Trophoblast cell (in vitro differentiated cells and primary cell): ENCODE results near the gene ARHGEF16.
A peak's percentile ranks its signal among the peaks of the same experiment; 100 is the strongest.

Experiments
- DNase-seq, 2 donors: peaks; one replicate each; pipeline ENCODE4 v3.0.0-alpha.2; 2016
- H2AFZ ChIP-seq: 2 replicates; pipeline ENCODE4 v1.6.1; 2013; ENCODE audit warnings: low read length, moderate library complexity, mild to moderate bottlenecking; ENCODE audit not compliant: insufficient read depth, poor library complexity
- H2AK5ac ChIP-seq: 2 replicates; pipeline ENCODE4 v1.6.1; 2013; ENCODE audit warnings: mild to moderate bottlenecking, low read length
- H2BK120ac ChIP-seq: 2 replicates; pipeline ENCODE4 v1.6.1; 2013; ENCODE audit warnings: low read length, mild to moderate bottlenecking, moderate library complexity; ENCODE audit not compliant: insufficient read depth, poor library complexity
- H2BK12ac ChIP-seq: 2 replicates; pipeline ENCODE4 v1.6.1; 2013; ENCODE audit warnings: mild to moderate bottlenecking, low read length, moderate library complexity
- H2BK5ac ChIP-seq: 2 replicates; pipeline ENCODE4 v1.6.1; 2013; ENCODE audit warnings: low read length, low read depth, moderate library complexity, mild to moderate bottlenecking; ENCODE audit not compliant: poor library complexity
- H3K14ac ChIP-seq: 2 replicates; pipeline ENCODE4 v1.6.1; 2013; ENCODE audit warnings: mild to moderate bottlenecking, low read length
- H3K18ac ChIP-seq: 2 replicates; pipeline ENCODE4 v1.6.1; 2013; ENCODE audit warnings: mild to moderate bottlenecking, low read length
- H3K23ac ChIP-seq: 2 replicates; pipeline ENCODE4 v1.6.1; 2013; ENCODE audit warnings: low read length
- H3K27ac ChIP-seq: 2 replicates; pipeline ENCODE4 v1.5.1; 2013; ENCODE audit warnings: low read depth, mild to moderate bottlenecking, inconsistent platforms, low read length, moderate library complexity
- H3K27me3 ChIP-seq: 2 replicates; pipeline ENCODE4 v1.6.1; 2013; ENCODE audit warnings: inconsistent platforms, mild to moderate bottlenecking, low read length, moderate library complexity; ENCODE audit not compliant: insufficient read depth
- H3K36me3 ChIP-seq, 2 experiments: 1 replicate in 1 of 2; 2 replicates in 1 of 2; pipeline ENCODE4 v1.6.1; 2013; ENCODE audit warnings: low read length in 2 of 2, mild to moderate bottlenecking in 2 of 2, moderate library complexity in 1 of 2; ENCODE audit not compliant: insufficient read depth in 2 of 2, control insufficient read depth in 1 of 2
- H3K4ac ChIP-seq: 2 replicates; pipeline ENCODE4 v1.6.1; 2013; ENCODE audit warnings: low read depth, mild to moderate bottlenecking, low read length, moderate library complexity
- H3K4me1 ChIP-seq, 2 experiments: 1 replicate in 1 of 2; 2 replicates in 1 of 2; pipeline ENCODE4 v1.6.1; 2013; ENCODE audit warnings: low read length in 2 of 2, mild to moderate bottlenecking in 2 of 2, moderate library complexity in 1 of 2; ENCODE audit not compliant: insufficient read depth in 2 of 2, control insufficient read depth in 1 of 2
- H3K4me2 ChIP-seq: 2 replicates; pipeline ENCODE4 v1.6.1; 2013; ENCODE audit warnings: inconsistent platforms, mild to moderate bottlenecking, low read length, moderate library complexity
- H3K4me3 ChIP-seq: 2 replicates; pipeline ENCODE4 v1.5.1; 2013; ENCODE audit warnings: mild to moderate bottlenecking, low read depth, low read length, inconsistent platforms
- H3K79me1 ChIP-seq: one replicate; pipeline ENCODE4 v1.6.1; 2013; ENCODE audit warnings: low read length
- H3K79me2 ChIP-seq: 2 replicates; pipeline ENCODE4 v1.6.1; 2013; ENCODE audit warnings: low read length, mild to moderate bottlenecking; ENCODE audit not compliant: control insufficient read depth, insufficient read depth, poor library complexity
- H3K9ac ChIP-seq: 2 replicates; pipeline ENCODE4 v1.6.1; 2013; ENCODE audit warnings: mild to moderate bottlenecking, low read length
- H3K9me3 ChIP-seq: 2 replicates; pipeline ENCODE4 v1.6.1; 2013; ENCODE audit warnings: low read depth, mild to moderate bottlenecking, control low read depth, inconsistent platforms, low read length; ENCODE audit not compliant: insufficient read depth
- H4K12ac ChIP-seq: 2 replicates; pipeline ENCODE4 v1.6.1; 2013; ENCODE audit warnings: low read depth, mild to moderate bottlenecking, low read length, moderate library complexity
- H4K8ac ChIP-seq: 2 replicates; pipeline ENCODE4 v1.6.1; 2013; ENCODE audit warnings: low read depth, mild to moderate bottlenecking, low read length, moderate library complexity
- H4K91ac ChIP-seq: one replicate; pipeline ENCODE4 v1.6.1; 2013; ENCODE audit warnings: low read depth, mild to moderate bottlenecking, low read length, moderate library complexity
- WGBS: extraction: QIAGEN DNeasy Blood & Tissue Kit; methylation state at CpG from one replicate; pipeline ENCODE4 v1.1.7; 2013; ENCODE audit warnings: missing lambda C conversion rate; ENCODE audit not compliant: insufficient read length, insufficient coverage; ENCODE audit errors: extremely low coverage; 5-methylcytosine and 5-hydroxymethylcytosine counted together

The ARHGEF16 gene

GRCh38 chr1:3469849-3470649 lies 15.6 kb downstream of the ARHGEF16 start:
- H3K14ac ChIP-seq, result no peak overlapping the region
- H3K4me2 ChIP-seq, result no peak overlapping the region
- no peak overlapping the region for H2BK120ac ChIP-seq
- H3K27me3 ChIP-seq, result no peaks in the 10 kb centered on the region
- no peak overlapping the region for H2BK12ac ChIP-seq
- no peak overlapping the region for H3K18ac ChIP-seq
- no peak overlapping the region for H4K8ac ChIP-seq
- H3K36me3 ChIP-seq, result peaks cover 4 to 10% of the 10 kb centered on the region in 2 experiments
- peaks cover 6% of the 10 kb centered on the region for H3K79me1 ChIP-seq
- peaks cover 10% of the 10 kb centered on the region for H3K9me3 ChIP-seq
- H3K4me3 ChIP-seq, result peak overlapping the region; percentile 23
- no peak overlapping the region for H3K9ac ChIP-seq
- WGBS, result no CpG with 5 or more reads among the region's 17 CpGs
- H3K4me1 ChIP-seq, result peaks cover 9 to 18% of the 10 kb centered on the region in 2 experiments
- peaks cover 4% of the 10 kb centered on the region for H3K79me2 ChIP-seq
- H3K27ac ChIP-seq, result no peak overlapping the region
- H3K23ac ChIP-seq, result no peak overlapping the region
- H3K4ac ChIP-seq, result no peak overlapping the region
- H2AFZ ChIP-seq, result no peak overlapping the region
- H4K12ac ChIP-seq, result no peak overlapping the region
- no peak overlapping the region for H4K91ac ChIP-seq
- no peak overlapping the region for H2BK5ac ChIP-seq
- DNase-seq, result peak in 1 of 2 donors; percentile 27
- H2AK5ac ChIP-seq, result no peak overlapping the region

GRCh38 chr1:3470650-3471355 lies 16.3 kb downstream of the ARHGEF16 start:
- Histone ChIP-seq H3K4me3 (peak overlapping the region; percentile 15), H3K4me1 (peaks cover 9 to 18% of the 10 kb centered on the region in 2 experiments), H2AK5ac (peak overlapping the region; percentile 88), H2BK12ac (peak overlapping the region; percentile 82), H3K27ac (peak overlapping the region; percentile 59), H2AFZ (peak overlapping the region; percentile 11), H3K27me3 (no peaks in the 10 kb centered on the region), H3K9me3 (peaks cover 10% of the 10 kb centered on the region), H3K79me1 (peaks cover 6% of the 10 kb centered on the region), H3K14ac (peak overlapping the region; percentile 88), H2BK5ac (peak overlapping the region; percentile 39), H3K4me2 (no peak overlapping the region), H3K4ac (peak overlapping the region; percentile 59), H4K91ac (peak overlapping the region; percentile 62), H4K8ac (peak overlapping the region; percentile 78), H3K23ac (no peak overlapping the region), H2BK120ac (peak overlapping the region; percentile 79), H4K12ac (no peak overlapping the region), H3K36me3 (peaks cover 4 to 10% of the 10 kb centered on the region in 2 experiments), H3K79me2 (peaks cover 4% of the 10 kb centered on the region), H3K9ac (no peak overlapping the region), H3K18ac (peak overlapping the region; percentile 82)
- no CpG with 5 or more reads among the region's 22 CpGs for WGBS
- no peak for DNase-seq

- Histone ChIP-seq H2AK5ac (peak overlapping the region; percentile 46), H3K23ac (no peak overlapping the region), H4K91ac (peak overlapping the region; percentile 74), H3K27me3 (no peaks in the 10 kb centered on the region), H3K79me1 (peaks cover 6% of the 10 kb centered on the region), H3K4ac (peak overlapping the region; percentile 59), H3K36me3 (peaks cover 4 to 10% of the 10 kb centered on the region in 2 experiments), H3K14ac (peak overlapping the region; percentile 88), H3K4me3 (no peak overlapping the region), H3K27ac (peak overlapping the region; percentile 59), H2BK5ac (peak overlapping the region; percentile 60), H2AFZ (peak overlapping the region; percentile 18), H4K8ac (peak overlapping the region; percentile 78), H3K4me1 (peaks cover 9 to 18% of the 10 kb centered on the region in 2 experiments), H2BK120ac (peak overlapping the region; percentile 79), H3K4me2 (peak overlapping the region; percentile 41), H3K9me3 (peaks cover 10% of the 10 kb centered on the region), H3K79me2 (peaks cover 4% of the 10 kb centered on the region), H4K12ac (no peak overlapping the region), H3K9ac (no peak overlapping the region), H2BK12ac (peak overlapping the region; percentile 82), H3K18ac (peak overlapping the region; percentile 82)
- WGBS, result no CpG with 5 or more reads among the region's 25 CpGs
- DNase-seq, result peak; percentile 98 to 99
Measured at GRCh38 chr1:3471356-3472087, 17.1 kb downstream of the ARHGEF16 start.
